Karpas-422 (cell line): ENCODE data around the gene MTMR2. TPM values are rescaled to one million over a fixed set of nuclear protein-coding genes. Genes with fewer than 3 reads are reported as not detected.
A peak's percentile ranks its signal among the peaks of the same experiment; 100 is the strongest.

Source experiments
- DNase-seq: peaks from one replicate; pipeline ENCODE4 v3.0.0-alpha.2; 2015
- H2AFZ ChIP-seq: fragments of 200-600 bp; sonication (generic); 2 replicates; pipeline ENCODE4 v1.6.1; 2014; ENCODE audit warnings: antibody characterized with exemption, low read length, mixed read lengths
- H3K27ac ChIP-seq: fragments of 200-600 bp; sonication (generic); 2 replicates; pipeline ENCODE4 v1.5.1; 2014; ENCODE audit warnings: mild to moderate bottlenecking, low read length, moderate library complexity
- H3K27me3 ChIP-seq: fragments of 200-600 bp; sonication (generic); 2 replicates; pipeline ENCODE4 v1.6.1; 2014; ENCODE audit warnings: low read length, mixed read lengths
- H3K36me3 ChIP-seq: fragments of 200-600 bp; sonication (generic); 2 replicates; pipeline ENCODE4 v1.6.1; 2014; ENCODE audit warnings: low read length, mixed read lengths; ENCODE audit not compliant: insufficient read depth
- H3K4me1 ChIP-seq: fragments of 200-600 bp; sonication (generic); 2 replicates; pipeline ENCODE4 v1.6.1; 2014; ENCODE audit warnings: mild to moderate bottlenecking, low read length, mixed read lengths
- H3K4me2 ChIP-seq: fragments of 200-600 bp; sonication (generic); 2 replicates; pipeline ENCODE4 v1.6.1; 2014; ENCODE audit warnings: low read length, low read depth, mild to moderate bottlenecking; ENCODE audit not compliant: poor library complexity, severe bottlenecking
- H3K4me3 ChIP-seq: fragments of 200-600 bp; sonication (generic); 2 replicates; pipeline ENCODE4 v1.5.1; 2014; ENCODE audit warnings: mild to moderate bottlenecking, antibody characterized with exemption, low read length, mixed read lengths
- H3K79me2 ChIP-seq: fragments of 200-600 bp; sonication (generic); 2 replicates; pipeline ENCODE4 v1.6.1; 2014; ENCODE audit warnings: mild to moderate bottlenecking, low read length, mixed read lengths
- H3K9ac ChIP-seq: fragments of 200-600 bp; sonication (generic); 2 replicates; pipeline ENCODE4 v1.6.0; 2014; ENCODE audit warnings: low read length
- H3K9me2 ChIP-seq: fragments of 200-600 bp; sonication (generic), shearing (Covaris generic); replicated peaks from 2 replicates; pipeline ENCODE4 v1.6.0; 2014; ENCODE audit warnings: mild to moderate bottlenecking, low read length, moderate library complexity; ENCODE audit not compliant: insufficient read depth
- H3K9me3 ChIP-seq: fragments of 300-700, 200-600 bp; sonication (generic); 2 replicates; pipeline ENCODE4 v1.6.1; 2014; ENCODE audit warnings: low read length, mixed read lengths
- H4K20me1 ChIP-seq: fragments of 200-600 bp; sonication (generic); 2 replicates; pipeline ENCODE4 v1.6.1; 2014; ENCODE audit warnings: mild to moderate bottlenecking, antibody characterized with exemption, low read length, low read depth; ENCODE audit not compliant: insufficient read depth
- total RNA-seq: library from RNA; depleted of rRNA; stranded (reverse); fragments of >200 nt; shearing (Covaris generic); gene quantifications from 2 replicates; pipeline ENCODE4 v1.2.3, GENCODE V29; 2014; ENCODE audit warnings: low replicate concordance

MTMR2 gene
- total RNA-seq, 1 experiment from 2014 or later, result 78.5 TPM

DNA sequence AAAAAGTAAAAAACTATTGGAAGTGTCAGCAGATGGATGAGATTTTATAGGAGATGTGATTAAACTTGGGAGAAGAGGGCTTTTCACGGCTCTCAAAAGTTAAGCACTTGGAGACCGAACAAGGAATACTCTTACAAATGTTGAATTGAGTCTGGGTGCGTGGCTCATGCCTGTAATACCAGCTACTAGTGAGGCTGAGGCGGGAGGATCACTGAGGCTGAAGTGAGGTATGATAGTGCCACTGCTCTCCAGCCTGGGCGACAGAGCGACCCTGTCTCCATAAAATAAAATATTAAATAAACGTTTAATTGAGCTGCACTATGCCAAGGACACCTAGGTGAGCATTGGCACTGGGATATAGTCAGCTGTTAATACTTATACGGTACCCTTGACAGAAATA lies 131.7 kb downstream of the MTMR2 start:
- H3K36me3 ChIP-seq, result peaks cover 29% of the 10 kb centered on the region
- peak overlapping the region; percentile 77 for H3K4me2 ChIP-seq
- peak overlapping the region; percentile 73 for H3K4me3 ChIP-seq
- peaks cover 20% of the 10 kb centered on the region for H4K20me1 ChIP-seq
- peaks cover 41% of the 10 kb centered on the region for H3K4me1 ChIP-seq
- no peaks in the 10 kb centered on the region for H3K9me3 ChIP-seq
- no peak for DNase-seq
- H3K27me3 ChIP-seq, result no peaks in the 10 kb centered on the region
- H3K9ac ChIP-seq, result peak overlapping the region; percentile 90
- H2AFZ ChIP-seq, result no peak overlapping the region
- H3K79me2 ChIP-seq, result peaks cover 89% of the 10 kb centered on the region
- H3K27ac ChIP-seq, result no peak overlapping the region
- H3K9me2 ChIP-seq, result no peaks in the 10 kb centered on the region

DNA sequence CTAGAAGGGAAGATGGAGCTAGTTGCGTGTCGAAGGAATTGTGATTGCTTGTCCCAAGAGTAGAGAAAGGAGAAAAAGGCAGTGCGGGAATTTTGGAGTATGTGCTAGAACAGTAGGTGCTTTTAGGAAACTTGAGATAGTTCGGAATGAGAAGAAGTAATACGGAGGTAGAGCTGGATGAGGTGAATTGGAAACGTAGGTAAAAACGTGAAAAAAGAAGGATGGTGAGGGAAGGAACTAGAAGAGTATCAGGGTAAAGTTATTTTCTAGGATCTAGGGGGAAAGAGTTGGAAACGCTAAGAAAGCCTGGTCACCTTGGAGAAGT lies 132.2 kb downstream of the MTMR2 start:
- H3K4me2 ChIP-seq, result peak overlapping the region; percentile 77
- H3K36me3 ChIP-seq, result peaks cover 33% of the 10 kb centered on the region
- H2AFZ ChIP-seq, result no peak overlapping the region
- peak overlapping the region; percentile 91; the same call in 1 of the 2 replicates for H3K27ac ChIP-seq
- no peaks in the 10 kb centered on the region for H3K9me3 ChIP-seq
- no peak for DNase-seq
- peaks cover 89% of the 10 kb centered on the region for H3K79me2 ChIP-seq
- H3K9me2 ChIP-seq, result no peaks in the 10 kb centered on the region
- peak overlapping the region; percentile 73 for H3K4me3 ChIP-seq
- peaks cover 20% of the 10 kb centered on the region for H4K20me1 ChIP-seq
- H3K4me1 ChIP-seq, result peaks cover 44% of the 10 kb centered on the region
- H3K27me3 ChIP-seq, result no peaks in the 10 kb centered on the region
- H3K9ac ChIP-seq, result peak overlapping the region; percentile 90

DNA sequence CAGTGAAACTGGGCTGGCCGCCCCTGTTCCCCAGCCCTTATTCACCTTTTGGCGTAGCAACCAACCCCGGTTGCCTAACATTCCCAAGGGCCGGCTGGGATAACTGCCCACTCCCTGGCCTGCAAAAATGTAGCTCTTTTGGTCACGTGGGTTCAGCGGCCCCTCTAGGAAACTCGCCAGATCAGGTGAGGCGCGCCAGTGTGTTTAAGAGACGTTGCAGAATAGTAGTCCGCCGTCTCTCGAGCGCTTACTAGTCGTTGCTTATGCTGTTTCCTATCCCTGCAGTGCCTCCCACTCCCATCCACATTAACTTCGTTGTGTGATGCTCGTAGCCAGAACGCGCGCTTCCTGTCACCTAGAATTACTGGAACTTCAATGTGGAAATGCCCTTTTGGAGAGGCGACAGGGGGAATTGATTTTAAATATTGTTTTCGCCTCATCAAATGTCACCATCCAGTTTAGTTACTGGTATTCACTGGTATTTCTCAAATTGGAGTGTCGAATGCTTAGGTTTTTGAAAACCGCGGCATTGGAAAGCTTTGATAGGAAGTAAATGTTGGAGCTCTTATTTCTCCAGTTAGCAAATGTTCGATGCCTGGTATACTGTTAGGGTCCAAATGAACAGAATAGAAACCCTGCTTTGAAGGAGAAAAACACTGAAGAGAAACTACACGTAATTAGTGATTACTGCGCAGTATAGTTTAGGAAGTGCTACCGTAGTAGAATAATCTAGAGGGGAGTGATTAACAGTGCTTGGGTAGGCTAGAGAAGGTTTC lies 132.8 kb downstream of the MTMR2 start:
- H3K9me2 ChIP-seq, result no peaks in the 10 kb centered on the region
- no peaks in the 10 kb centered on the region for H3K27me3 ChIP-seq
- peak overlapping the region; percentile 91 for H3K27ac ChIP-seq
- DNase-seq, result peak; percentile 94
- peak overlapping the region; percentile 73 for H3K4me3 ChIP-seq
- H3K36me3 ChIP-seq, result peaks cover 35% of the 10 kb centered on the region
- peak overlapping the region; percentile 77 for H3K4me2 ChIP-seq
- no peaks in the 10 kb centered on the region for H3K9me3 ChIP-seq
- H3K9ac ChIP-seq, result peak overlapping the region; percentile 90
- peak overlapping the region; percentile 88 for H2AFZ ChIP-seq
- peaks cover 44% of the 10 kb centered on the region for H3K4me1 ChIP-seq
- H4K20me1 ChIP-seq, result peaks cover 20% of the 10 kb centered on the region
- peaks cover 89% of the 10 kb centered on the region for H3K79me2 ChIP-seq

DNA sequence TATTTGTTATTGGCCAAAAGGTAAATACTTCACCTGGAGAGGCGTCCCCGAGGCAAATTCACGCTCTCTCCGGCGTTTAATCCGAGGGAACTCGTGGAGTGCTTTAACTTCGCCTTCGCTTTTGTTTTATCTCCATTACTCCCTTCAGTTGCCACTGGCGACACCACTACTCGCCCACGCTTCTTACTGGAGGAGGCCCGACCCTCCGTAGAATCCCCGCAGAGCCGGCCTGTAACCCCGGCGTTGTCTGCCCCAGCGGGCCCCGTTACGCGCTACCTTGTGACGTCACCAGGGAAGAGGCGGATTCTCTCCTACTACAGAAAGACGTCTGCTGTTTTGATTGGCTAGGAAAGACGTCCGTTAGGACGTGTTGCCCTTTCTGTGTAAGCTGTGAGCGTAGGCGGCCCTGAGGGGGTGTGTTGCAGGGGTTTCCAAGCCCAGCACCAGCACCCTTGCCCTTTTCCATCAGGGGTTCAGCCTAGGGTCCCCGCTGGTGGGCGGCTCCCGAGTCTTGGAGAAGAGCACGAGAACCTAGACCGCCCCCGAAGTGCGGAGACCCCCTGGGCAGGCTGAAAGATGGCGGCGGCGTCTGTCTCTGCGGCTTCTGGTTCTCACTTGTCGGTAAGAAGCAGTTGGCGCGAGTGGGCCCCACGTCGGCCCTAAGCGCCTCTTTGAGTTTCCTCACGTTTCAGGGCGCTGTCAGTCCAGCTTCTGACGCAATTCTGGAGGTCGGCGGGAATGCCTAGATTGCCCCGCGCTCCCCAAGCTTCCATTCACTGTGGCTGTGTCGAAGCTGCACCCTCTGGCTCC lies 133.6 kb downstream of the MTMR2 start, which contains the start of gene CEP57:
Gene CEP57, plus strand, starts transcription at position 376 of the 810 bp plus-strand sequence. Its CDS starts 201 bp downstream, at position 577.
- peak within 1 kb of the TSS; percentile 88 for H2AFZ ChIP-seq
- peak; percentile 100 for DNase-seq
- peak within 1 kb of the TSS; percentile 91 for H3K27ac ChIP-seq
- peaks cover 89% of the 10 kb centered on the region for H3K79me2 ChIP-seq
- no peaks in the 10 kb centered on the region for H3K9me3 ChIP-seq
- H3K4me2 ChIP-seq, result peak within 1 kb of the TSS; percentile 77
- no peaks in the 10 kb centered on the region for H3K9me2 ChIP-seq
- peaks cover 37% of the 10 kb centered on the region for H3K36me3 ChIP-seq
- no peaks in the 10 kb centered on the region for H3K27me3 ChIP-seq
- peaks cover 44% of the 10 kb centered on the region for H3K4me1 ChIP-seq
- H3K9ac ChIP-seq, result peak within 1 kb of the TSS; percentile 90
- peaks cover 20% of the 10 kb centered on the region for H4K20me1 ChIP-seq
- H3K4me3 ChIP-seq, result peak within 1 kb of the TSS; percentile 73

DNA sequence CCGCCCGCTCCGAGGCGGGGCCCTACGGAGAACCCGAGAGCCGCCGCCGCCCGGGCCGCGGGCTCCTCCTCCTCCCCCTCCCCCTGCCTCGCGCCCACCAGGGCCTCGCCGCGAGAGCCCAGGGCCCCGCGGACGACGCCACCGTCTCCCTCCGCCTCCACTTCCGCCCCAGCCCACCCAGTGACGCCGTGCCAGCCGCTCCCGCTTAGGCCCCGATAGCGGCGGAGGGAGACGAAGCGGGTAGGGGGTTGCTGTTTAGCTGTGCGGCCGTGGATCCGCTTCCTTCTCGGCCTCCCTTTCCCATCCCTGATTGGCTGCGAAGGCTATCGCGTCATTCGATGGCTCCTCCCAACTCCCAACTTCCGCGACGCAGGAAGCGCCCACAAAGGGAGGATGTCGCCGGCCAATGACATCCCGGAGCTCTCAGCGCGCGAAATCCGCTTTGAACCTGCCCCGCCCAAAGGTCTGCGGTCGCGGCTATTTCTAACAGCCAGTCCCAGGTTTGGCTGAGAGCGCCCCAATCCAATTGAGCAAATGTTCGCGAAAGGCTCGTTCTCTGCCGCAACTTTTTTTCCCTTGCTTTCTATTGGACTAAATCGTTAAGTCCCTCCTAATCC lies 134.3 kb downstream of the MTMR2 start, which contains the start of gene FAM76B:
Gene FAM76B, minus strand, starts transcription at position 277 of the 617 bp plus-strand sequence. CDS start 304 bp downstream, outside the sequence.
- Histone ChIP-seq H3K9me3 (no peaks in the 10 kb centered on the region), H4K20me1 (peaks cover 20% of the 10 kb centered on the region), H3K9ac (peak within 1 kb of the TSS; percentile 90), H3K36me3 (peaks cover 44% of the 10 kb centered on the region), H3K27ac (peak within 1 kb of the TSS; percentile 91), H2AFZ (peak within 1 kb of the TSS; percentile 88), H3K4me2 (peak within 1 kb of the TSS; percentile 77), H3K9me2 (no peaks in the 10 kb centered on the region), H3K27me3 (no peaks in the 10 kb centered on the region), H3K4me1 (peaks cover 41% of the 10 kb centered on the region), H3K4me3 (peak within 1 kb of the TSS; percentile 73), H3K79me2 (peaks cover 89% of the 10 kb centered on the region)
- DNase-seq, result peak; percentile 100

DNA sequence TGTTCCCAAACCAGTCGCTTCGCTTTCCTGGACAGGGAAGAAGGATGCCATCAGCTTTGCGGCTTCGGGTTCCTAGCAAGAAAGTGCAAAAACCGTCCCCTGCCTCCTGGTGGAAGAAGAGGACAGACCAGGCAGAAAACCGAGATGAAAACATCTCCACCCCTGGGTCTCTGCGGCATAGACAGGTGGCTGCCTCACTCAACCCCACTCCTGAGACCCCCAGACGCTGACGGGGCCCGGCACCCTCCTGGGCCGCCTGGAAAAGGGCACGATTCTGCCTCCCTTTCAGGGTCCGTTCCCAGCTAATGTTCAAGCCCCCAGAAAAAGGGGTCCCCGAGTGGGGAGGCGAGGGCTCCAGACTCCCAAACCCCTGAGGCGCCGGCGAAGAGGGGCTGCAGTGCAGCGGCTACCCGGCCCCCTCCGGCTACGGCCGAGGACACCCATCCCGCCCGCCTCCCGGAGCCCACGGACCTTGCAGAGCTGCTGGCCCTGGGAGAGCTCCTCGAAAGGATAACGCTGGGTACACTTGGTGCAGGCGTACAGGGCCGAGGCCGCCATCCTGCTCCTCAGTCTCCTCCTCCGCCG lies 134.9 kb downstream of the MTMR2 start:
- Histone ChIP-seq H3K9ac (peak overlapping the region; percentile 90), H4K20me1 (peaks cover 20% of the 10 kb centered on the region), H3K4me3 (peak overlapping the region; percentile 73), H3K9me2 (no peaks in the 10 kb centered on the region), H3K27ac (peak overlapping the region; percentile 91), H3K4me2 (peak overlapping the region; percentile 77), H3K79me2 (peaks cover 87% of the 10 kb centered on the region), H2AFZ (peak overlapping the region; percentile 68), H3K36me3 (peaks cover 48% of the 10 kb centered on the region), H3K27me3 (no peaks in the 10 kb centered on the region), H3K9me3 (no peaks in the 10 kb centered on the region), H3K4me1 (peaks cover 37% of the 10 kb centered on the region)
- DNase-seq, result peak; percentile 80
